ENCODE results near the gene ZNHIT6.
A peak's percentile ranks its signal among the peaks of the same experiment; 100 is the strongest.

ZNHIT6 gene

GRCh38 chr1:85692730-85693314, 15.4 kb downstream of the ZNHIT6 start:
- H3K9me3 ChIP-seq (ENCODE audit: control extremely low read depth in 1 of 5, control insufficient read depth in 4 of 5, insufficient read depth in 2 of 5, low read depth in 1 of 5, low read length in 4 of 5), result no peaks in the 10 kb centered on the region
- peaks cover 2 to 41% (median 14%) of the 10 kb centered on the region in 4 experiments for H3K36me3 ChIP-seq (ENCODE audit: control insufficient read depth in 4 of 4, insufficient read depth in 4 of 4, low read length in 3 of 4)
- no CpG with 5 or more reads among the region's 1 CpG for WGBS (ENCODE audit: insufficient coverage)
- no peak overlapping the region for H3K4me3 ChIP-seq (ENCODE audit: control insufficient read depth in 1 of 7, extremely low read depth in 1 of 7, insufficient read depth in 4 of 7, low read depth in 2 of 7, low read length in 6 of 7)
- no peak overlapping the region for H3K27ac ChIP-seq (ENCODE audit: insufficient read depth in 1 of 2, low read depth in 1 of 2, low read length in 2 of 2, poor library complexity in 1 of 2, severe bottlenecking in 2 of 2)
- ChIA-PET POLR2A (interaction anchor here (0.6 to 0.7 kb wide), 2 partner anchors 14 to 294 kb away, joined by 3 to 4 read pairs; no protein-coding TSS in a partner anchor), CTCF (interaction anchor here (0.6 to 3.7 kb wide), 21 partner anchors 9 to 390 kb away, joined by 3 to 33 read pairs (median 4); partner anchors contain the start of gene ZNHIT6)
- peak; percentile 25 to 58 (median 55) for DNase-seq
- H3K4me1 ChIP-seq (ENCODE audit: control extremely low read depth in 1 of 4, control insufficient read depth in 4 of 4, insufficient read depth in 4 of 4, low read length in 3 of 4), result no peaks in the 10 kb centered on the region
- H3K27me3 ChIP-seq (replicated peaks in 2 of 5; ENCODE audit: control insufficient read depth in 4 of 5, insufficient read depth in 5 of 5, low read length in 4 of 5), result no peaks in the 10 kb centered on the region

- no peak overlapping the region for H3K27ac ChIP-seq (ENCODE audit: insufficient read depth in 1 of 2, low read depth in 1 of 2, low read length in 2 of 2, poor library complexity in 1 of 2, severe bottlenecking in 2 of 2)
- ChIA-PET CTCF (no interaction called here), POLR2A (no interaction called here)
- H3K36me3 ChIP-seq (ENCODE audit: control insufficient read depth in 4 of 4, insufficient read depth in 4 of 4, low read length in 3 of 4), result peaks cover 2 to 45% (median 22%) of the 10 kb centered on the region in 4 experiments
- no peak for DNase-seq
- no peak overlapping the region for H3K4me3 ChIP-seq (ENCODE audit: control insufficient read depth in 1 of 7, extremely low read depth in 1 of 7, insufficient read depth in 4 of 7, low read depth in 2 of 7, low read length in 6 of 7)
- H3K4me1 ChIP-seq (ENCODE audit: control extremely low read depth in 1 of 4, control insufficient read depth in 4 of 4, insufficient read depth in 4 of 4, low read length in 3 of 4), result no peaks in the 10 kb centered on the region
- H3K9me3 ChIP-seq (ENCODE audit: control extremely low read depth in 1 of 5, control insufficient read depth in 4 of 5, insufficient read depth in 2 of 5, low read depth in 1 of 5, low read length in 4 of 5), result no peaks in the 10 kb centered on the region
- 100% methylated on average over 3 of the region's 4 CpGs for WGBS (ENCODE audit: insufficient coverage)
- no peaks in the 10 kb centered on the region for H3K27me3 ChIP-seq (replicated peaks in 2 of 5; ENCODE audit: control insufficient read depth in 4 of 5, insufficient read depth in 5 of 5, low read length in 4 of 5)
Observed at GRCh38 chr1:85689775-85690404, 18.3 kb downstream of the ZNHIT6 start.

DNA sequence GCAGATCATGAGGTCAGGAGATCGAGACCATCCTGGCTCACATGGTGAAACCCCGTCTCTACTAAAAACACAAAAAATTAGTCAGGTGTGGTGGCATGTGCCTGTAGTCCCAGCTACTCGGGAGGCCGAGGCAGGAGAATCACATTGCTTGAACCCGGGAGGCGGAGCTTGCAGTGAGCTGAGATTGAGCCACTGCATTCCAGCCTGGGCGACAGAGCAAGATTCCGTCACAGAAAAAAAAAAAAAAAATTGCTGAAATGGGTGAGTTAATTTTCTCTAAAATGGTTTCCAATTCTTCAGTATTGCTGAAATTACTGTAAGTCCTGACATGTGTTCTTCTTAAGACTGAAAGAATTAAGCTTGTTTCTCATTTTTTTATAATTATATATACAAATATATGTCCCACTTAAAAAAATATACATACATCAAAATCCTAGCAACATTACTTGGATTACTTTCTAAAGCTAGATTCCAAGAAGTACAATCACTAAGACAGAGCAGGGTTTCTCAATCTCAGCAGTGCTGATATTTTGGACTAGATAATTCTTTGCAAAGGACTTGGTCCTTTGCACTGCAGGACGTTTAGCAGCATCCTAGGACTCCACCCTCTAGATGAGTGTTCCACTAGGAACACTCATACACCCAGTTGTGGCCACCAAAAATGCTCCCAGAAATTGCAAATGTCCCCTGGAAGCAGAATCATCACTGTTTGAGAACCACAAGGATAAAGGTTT, 24.8 kb downstream of the ZNHIT6 start:
- no peak overlapping the region for H3K27ac ChIP-seq (ENCODE audit: insufficient read depth in 1 of 2, low read depth in 1 of 2, low read length in 2 of 2, poor library complexity in 1 of 2, severe bottlenecking in 2 of 2)
- WGBS (ENCODE audit: insufficient coverage), result 96% methylated on average over 5 of the region's 9 CpGs
- ChIA-PET POLR2A (interaction anchor here (0.6 kb wide), 1 partner anchor 282 kb away, joined by 3 read pairs; no protein-coding TSS in a partner anchor), CTCF (interaction anchor here (0.6 to 1.3 kb wide), 3 partner anchors 9 to 424 kb away, joined by 3 to 4 read pairs (median 3); partner anchors contain the start of gene C1orf52)
- no peaks in the 10 kb centered on the region for H3K9me3 ChIP-seq (ENCODE audit: control extremely low read depth in 1 of 5, control insufficient read depth in 4 of 5, insufficient read depth in 2 of 5, low read depth in 1 of 5, low read length in 4 of 5)
- peaks cover 6 to 30% (median 25%) of the 10 kb centered on the region in 4 experiments for H3K36me3 ChIP-seq (ENCODE audit: control insufficient read depth in 4 of 4, insufficient read depth in 4 of 4, low read length in 3 of 4)
- no peak for DNase-seq
- no peak overlapping the region for H3K4me3 ChIP-seq (ENCODE audit: control insufficient read depth in 1 of 7, extremely low read depth in 1 of 7, insufficient read depth in 4 of 7, low read depth in 2 of 7, low read length in 6 of 7)
- no peaks in the 10 kb centered on the region for H3K27me3 ChIP-seq (replicated peaks in 2 of 5; ENCODE audit: control insufficient read depth in 4 of 5, insufficient read depth in 5 of 5, low read length in 4 of 5)
- H3K4me1 ChIP-seq (ENCODE audit: control extremely low read depth in 1 of 4, control insufficient read depth in 4 of 4, insufficient read depth in 4 of 4, low read length in 3 of 4), result no peaks in the 10 kb centered on the region

GRCh38 chr1:85681087-85681486, 27.1 kb downstream of the ZNHIT6 start:
- Histone ChIP-seq H3K36me3 (ENCODE audit: control insufficient read depth in 4 of 4, insufficient read depth in 4 of 4, low read length in 3 of 4) (peaks cover 9 to 37% (median 27%) of the 10 kb centered on the region in 4 experiments), H3K27me3 (replicated peaks in 2 of 5; ENCODE audit: control insufficient read depth in 4 of 5, insufficient read depth in 5 of 5, low read length in 4 of 5) (no peaks in the 10 kb centered on the region), H3K27ac (ENCODE audit: insufficient read depth in 1 of 2, low read depth in 1 of 2, low read length in 2 of 2, poor library complexity in 1 of 2, severe bottlenecking in 2 of 2) (no peak overlapping the region), H3K9me3 (ENCODE audit: control extremely low read depth in 1 of 5, control insufficient read depth in 4 of 5, insufficient read depth in 2 of 5, low read depth in 1 of 5, low read length in 4 of 5) (no peaks in the 10 kb centered on the region), H3K4me1 (ENCODE audit: control extremely low read depth in 1 of 4, control insufficient read depth in 4 of 4, insufficient read depth in 4 of 4, low read length in 3 of 4) (no peaks in the 10 kb centered on the region), H3K4me3 (ENCODE audit: control insufficient read depth in 1 of 7, extremely low read depth in 1 of 7, insufficient read depth in 4 of 7, low read depth in 2 of 7, low read length in 6 of 7) (no peak overlapping the region)
- DNase-seq, result peak in 1 of 3 donors; percentile 3
- CTCF ChIA-PET, result interaction anchor here (1.0 kb wide), 1 partner anchor 11 kb away, joined by 5 read pairs; no protein-coding TSS in a partner anchor
- POLR2A ChIA-PET, result no interaction called here
- WGBS (ENCODE audit: insufficient coverage), result 100% methylated on average over 2 of the region's 2 CpGs

DNA sequence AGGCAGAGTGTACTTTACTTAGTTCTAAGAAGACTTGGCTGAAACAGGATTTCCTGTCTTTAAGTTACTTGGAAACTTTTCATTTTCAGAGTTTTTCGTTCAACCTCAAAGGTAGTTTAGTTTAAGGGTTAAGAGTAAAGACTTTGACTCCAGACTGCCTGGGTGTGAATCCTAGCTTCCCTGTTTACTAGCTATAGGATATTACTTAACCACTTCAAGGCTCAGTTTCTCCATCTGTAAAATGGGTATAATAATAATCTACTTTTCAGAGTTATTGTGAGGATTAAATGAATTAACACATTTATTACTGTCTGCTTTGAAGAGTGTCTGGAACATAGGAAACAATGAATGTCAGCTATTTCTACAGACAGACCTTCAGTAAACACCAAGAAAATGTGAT, 30.0 kb downstream of the ZNHIT6 start:
- no peaks in the 10 kb centered on the region for H3K9me3 ChIP-seq (ENCODE audit: control extremely low read depth in 1 of 5, control insufficient read depth in 4 of 5, insufficient read depth in 2 of 5, low read depth in 1 of 5, low read length in 4 of 5)
- DNase-seq, result no peak
- H3K27me3 ChIP-seq (replicated peaks in 2 of 5; ENCODE audit: control insufficient read depth in 4 of 5, insufficient read depth in 5 of 5, low read length in 4 of 5), result no peaks in the 10 kb centered on the region
- WGBS (ENCODE audit: insufficient coverage), result no CpG with 5 or more reads among the region's 1 CpG
- H3K4me1 ChIP-seq (ENCODE audit: control extremely low read depth in 1 of 4, control insufficient read depth in 4 of 4, insufficient read depth in 4 of 4, low read length in 3 of 4), result no peaks in the 10 kb centered on the region
- POLR2A ChIA-PET, result no interaction called here
- H3K4me3 ChIP-seq (ENCODE audit: control insufficient read depth in 1 of 7, extremely low read depth in 1 of 7, insufficient read depth in 4 of 7, low read depth in 2 of 7, low read length in 6 of 7), result no peak overlapping the region
- H3K27ac ChIP-seq (ENCODE audit: insufficient read depth in 1 of 2, low read depth in 1 of 2, low read length in 2 of 2, poor library complexity in 1 of 2, severe bottlenecking in 2 of 2), result no peak overlapping the region
- H3K36me3 ChIP-seq (ENCODE audit: control insufficient read depth in 4 of 4, insufficient read depth in 4 of 4, low read length in 3 of 4), result peaks cover 15 to 47% (median 30%) of the 10 kb centered on the region in 4 experiments
- CTCF ChIA-PET, result interaction anchor here (1.2 to 1.7 kb wide), 3 partner anchors 9 to 370 kb away, joined by 3 to 6 read pairs (median 4); no protein-coding TSS in a partner anchor

- peaks cover 14 to 50% (median 29%) of the 10 kb centered on the region in 4 experiments for H3K36me3 ChIP-seq (ENCODE audit: control insufficient read depth in 4 of 4, insufficient read depth in 4 of 4, low read length in 3 of 4)
- H3K4me1 ChIP-seq (ENCODE audit: control extremely low read depth in 1 of 4, control insufficient read depth in 4 of 4, insufficient read depth in 4 of 4, low read length in 3 of 4), result no peaks in the 10 kb centered on the region
- no peak for DNase-seq
- no peaks in the 10 kb centered on the region for H3K9me3 ChIP-seq (ENCODE audit: control extremely low read depth in 1 of 5, control insufficient read depth in 4 of 5, insufficient read depth in 2 of 5, low read depth in 1 of 5, low read length in 4 of 5)
- CTCF ChIA-PET, result interaction anchor here (1.2 to 1.7 kb wide), 3 partner anchors 9 to 369 kb away, joined by 3 to 6 read pairs (median 4); no protein-coding TSS in a partner anchor
- no peak overlapping the region for H3K4me3 ChIP-seq (ENCODE audit: control insufficient read depth in 1 of 7, extremely low read depth in 1 of 7, insufficient read depth in 4 of 7, low read depth in 2 of 7, low read length in 6 of 7)
- no peaks in the 10 kb centered on the region for H3K27me3 ChIP-seq (replicated peaks in 2 of 5; ENCODE audit: control insufficient read depth in 4 of 5, insufficient read depth in 5 of 5, low read length in 4 of 5)
- WGBS (ENCODE audit: insufficient coverage), result no CpG with 5 or more reads among the region's 3 CpGs
- POLR2A ChIA-PET, result no interaction called here
- H3K27ac ChIP-seq (ENCODE audit: insufficient read depth in 1 of 2, low read depth in 1 of 2, low read length in 2 of 2, poor library complexity in 1 of 2, severe bottlenecking in 2 of 2), result no peak overlapping the region
Observed at GRCh38 chr1:85677656-85678055, 30.6 kb downstream of the ZNHIT6 start.
